ENCODE data around the gene LCLAT1. TPM values are rescaled to one million over a fixed set of nuclear protein-coding genes. Genes with fewer than 3 reads are reported as not detected.

LCLAT1 gene
- total RNA-seq, 2 donors from 2014 or later = 18.8 to 28.2 TPM

DNA sequence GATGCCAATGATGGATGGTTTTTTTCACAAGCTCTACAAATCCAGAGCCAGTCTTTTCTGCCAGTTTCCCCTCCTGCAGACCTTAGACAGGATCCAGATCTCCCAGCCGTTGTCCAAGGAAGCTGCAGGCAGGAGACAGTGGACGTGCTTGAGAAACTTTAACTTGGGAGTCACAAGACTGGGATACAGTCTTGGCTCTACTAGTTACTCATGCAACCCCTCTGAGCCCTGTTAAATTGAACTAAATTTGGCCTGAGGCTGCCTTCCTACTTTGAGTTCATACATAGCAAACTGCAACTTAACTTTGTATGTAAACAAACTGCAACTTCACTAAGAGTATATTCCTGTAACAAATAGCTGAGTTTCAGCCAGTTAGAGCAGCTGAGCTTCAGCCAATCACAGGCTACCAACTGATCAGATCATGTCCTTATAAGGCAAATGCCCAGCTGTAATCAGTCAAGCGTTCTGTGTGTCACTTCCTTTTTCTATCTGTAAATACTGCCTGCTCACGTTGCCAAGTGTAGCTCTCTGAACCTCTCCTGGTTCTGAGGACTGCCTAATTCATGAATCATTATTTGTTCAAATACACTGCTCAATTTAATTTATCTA, 219.3 kb downstream of the LCLAT1 start:
- Histone ChIP-seq H3K4me3 (no peak overlapping the region), H3K4me1 (replicated peaks) (no peaks in the 10 kb centered on the region), H3K27me3 (replicated peaks; ENCODE audit: insufficient read depth) (no peaks in the 10 kb centered on the region), H3K9me3 (no peaks in the 10 kb centered on the region), H3K36me3 (no peaks in the 10 kb centered on the region), H3K27ac (peak overlapping the region in 1 of 2 donors; percentile 36)
- no peak for TF ChIP-seq POLR2A (IDR thresholded peaks at IDR 0.05)
- peak; percentile 26 for TF ChIP-seq POLR2AphosphoS5 (IDR thresholded peaks at IDR 0.05)
- 36% methylated on average over 4 of the region's 4 CpGs for WGBS
- DNase-seq (ENCODE audit: low spot score) = no peak
- intact Hi-C loops (cut with DNase I) = no loop called here

DNA sequence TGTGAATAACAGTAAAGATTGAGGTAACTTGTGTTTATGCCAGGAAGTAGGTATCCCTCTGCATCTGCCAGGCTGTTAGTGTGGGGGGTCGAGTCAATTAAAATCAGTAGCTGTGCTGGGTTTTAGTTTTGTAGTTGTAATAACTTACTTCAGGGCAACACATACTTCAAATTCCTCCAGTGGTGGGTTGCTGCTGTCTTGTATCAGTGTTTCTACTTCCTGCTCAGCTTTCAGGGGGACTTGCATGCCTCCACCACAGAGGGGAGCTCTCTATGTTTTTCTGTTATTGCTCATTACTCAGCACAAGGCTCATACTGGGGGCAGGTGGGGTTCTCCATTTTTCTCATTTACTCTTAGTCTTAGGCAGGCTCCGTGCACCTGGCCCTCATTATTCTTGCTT, 223.4 kb downstream of the LCLAT1 start:
- DNase-seq (ENCODE audit: low spot score) = no peak

DNA sequence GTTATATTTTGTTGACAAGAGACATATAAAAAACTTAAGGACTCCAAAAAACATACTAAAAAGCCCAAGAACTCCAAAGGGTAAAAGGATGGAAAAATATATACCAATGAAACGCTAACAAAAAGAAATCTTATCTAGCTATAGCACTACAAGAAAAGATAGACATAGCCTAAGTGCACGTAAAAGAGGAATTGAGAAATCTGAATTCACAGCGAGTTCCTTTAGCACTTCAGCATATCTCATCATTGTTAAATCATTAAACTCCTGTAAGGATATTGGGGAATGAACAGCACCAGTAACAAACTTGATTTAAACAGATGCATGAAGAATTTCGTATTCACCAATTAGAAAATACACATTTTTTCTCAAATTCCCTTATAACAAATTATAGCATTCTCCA, 226.1 kb downstream of the LCLAT1 start:
- Histone ChIP-seq H3K4me3 (no peak overlapping the region), H3K9me3 (no peaks in the 10 kb centered on the region), H3K27ac (no peak overlapping the region), H3K36me3 (no peaks in the 10 kb centered on the region), H3K27me3 (replicated peaks; ENCODE audit: insufficient read depth) (no peaks in the 10 kb centered on the region), H3K4me1 (replicated peaks) (no peaks in the 10 kb centered on the region)
- 91% methylated on average over 4 of the region's 4 CpGs for WGBS
- intact Hi-C loops (cut with DNase I) = no loop called here
- TF ChIP-seq, protein P1, sequence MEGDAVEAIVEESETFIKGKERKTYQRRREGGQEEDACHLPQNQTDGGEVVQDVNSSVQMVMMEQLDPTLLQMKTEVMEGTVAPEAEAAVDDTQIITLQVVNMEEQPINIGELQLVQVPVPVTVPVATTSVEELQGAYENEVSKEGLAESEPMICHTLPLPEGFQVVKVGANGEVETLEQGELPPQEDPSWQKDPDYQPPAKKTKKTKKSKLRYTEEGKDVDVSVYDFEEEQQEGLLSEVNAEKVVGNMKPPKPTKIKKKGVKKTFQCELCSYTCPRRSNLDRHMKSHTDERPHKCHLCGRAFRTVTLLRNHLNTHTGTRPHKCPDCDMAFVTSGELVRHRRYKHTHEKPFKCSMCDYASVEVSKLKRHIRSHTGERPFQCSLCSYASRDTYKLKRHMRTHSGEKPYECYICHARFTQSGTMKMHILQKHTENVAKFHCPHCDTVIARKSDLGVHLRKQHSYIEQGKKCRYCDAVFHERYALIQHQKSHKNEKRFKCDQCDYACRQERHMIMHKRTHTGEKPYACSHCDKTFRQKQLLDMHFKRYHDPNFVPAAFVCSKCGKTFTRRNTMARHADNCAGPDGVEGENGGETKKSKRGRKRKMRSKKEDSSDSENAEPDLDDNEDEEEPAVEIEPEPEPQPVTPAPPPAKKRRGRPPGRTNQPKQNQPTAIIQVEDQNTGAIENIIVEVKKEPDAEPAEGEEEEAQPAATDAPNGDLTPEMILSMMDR (IDR thresholded peaks at IDR 0.05) = no peak
- no peak for TF ChIP-seq POLR2AphosphoS5 (IDR thresholded peaks at IDR 0.05)
- no peak for TF ChIP-seq POLR2A (IDR thresholded peaks at IDR 0.05)
- no peak for DNase-seq (ENCODE audit: low spot score)

More for the DNA sequence above, 223.4 kb downstream of the LCLAT1 start:
- no peak overlapping the region for H3K4me3 ChIP-seq
- H3K4me1 ChIP-seq (replicated peaks) = no peaks in the 10 kb centered on the region
- 98% methylated on average over 2 of the region's 2 CpGs for WGBS
- TF ChIP-seq POLR2A (IDR thresholded peaks at IDR 0.05) (no peak), POLR2AphosphoS5 (IDR thresholded peaks at IDR 0.05) (no peak)
- TF ChIP-seq, protein P1 (IDR thresholded peaks at IDR 0.05) = no peak
- no peak overlapping the region for H3K27ac ChIP-seq
- intact Hi-C loops (cut with DNase I) = no loop called here
- no peaks in the 10 kb centered on the region for H3K9me3 ChIP-seq
- H3K27me3 ChIP-seq (replicated peaks; ENCODE audit: insufficient read depth) = no peaks in the 10 kb centered on the region
- no peaks in the 10 kb centered on the region for H3K36me3 ChIP-seq

DNA sequence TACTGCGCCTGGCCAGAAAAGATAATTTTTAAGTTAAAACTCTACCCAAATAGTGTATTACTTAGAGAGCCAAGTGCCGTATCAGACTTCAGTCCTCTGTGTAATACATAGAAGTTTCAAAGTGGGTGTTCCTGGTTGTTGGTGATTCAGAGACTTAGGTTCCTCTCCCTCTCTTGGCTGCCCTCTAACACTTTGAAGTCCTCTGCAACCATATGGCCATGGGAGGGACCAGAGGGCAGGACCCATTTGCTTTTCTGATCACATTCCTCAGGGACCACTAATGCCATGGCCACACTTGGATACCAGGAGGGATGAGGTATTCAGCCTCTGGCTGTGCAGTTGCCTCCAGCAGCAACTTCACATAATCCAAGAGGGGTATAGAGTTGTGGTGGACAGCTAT, 228.7 kb downstream of the LCLAT1 start:
- no peak for DNase-seq (ENCODE audit: low spot score)
- no peaks in the 10 kb centered on the region for H3K9me3 ChIP-seq
- no peak overlapping the region for H3K27ac ChIP-seq
- intact Hi-C loops (cut with DNase I) = no loop called here
- no peaks in the 10 kb centered on the region for H3K27me3 ChIP-seq (replicated peaks; ENCODE audit: insufficient read depth)
- TF ChIP-seq, protein P1 (IDR thresholded peaks at IDR 0.05) = no peak
- TF ChIP-seq POLR2AphosphoS5 (IDR thresholded peaks at IDR 0.05) (no peak), POLR2A (IDR thresholded peaks at IDR 0.05) (no peak)
- H3K4me3 ChIP-seq = no peak overlapping the region
- 91% methylated on average over 2 of the region's 2 CpGs for WGBS
- H3K36me3 ChIP-seq = no peaks in the 10 kb centered on the region
- H3K4me1 ChIP-seq (replicated peaks) = no peaks in the 10 kb centered on the region

DNA sequence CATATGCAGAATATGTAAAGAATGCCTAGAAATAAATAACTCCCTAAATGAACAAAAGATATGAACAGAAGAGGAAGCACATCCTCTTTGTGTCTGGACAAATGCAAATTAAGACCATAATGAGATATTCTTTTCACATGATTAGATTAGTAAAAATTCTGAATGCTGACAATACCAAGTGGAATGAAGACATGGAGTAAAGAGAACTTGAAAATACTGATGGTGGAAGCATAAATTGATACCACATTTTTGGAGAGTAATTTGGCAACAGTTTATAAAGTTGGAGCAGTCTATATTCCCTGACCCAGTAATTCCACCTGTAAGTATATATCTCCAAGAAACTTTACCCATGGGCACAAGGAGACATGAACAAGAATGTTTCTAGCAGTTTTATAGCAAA, 230.2 kb downstream of the LCLAT1 start:
- Histone ChIP-seq H3K4me1 (replicated peaks) (no peaks in the 10 kb centered on the region), H3K9me3 (no peaks in the 10 kb centered on the region), H3K27me3 (replicated peaks; ENCODE audit: insufficient read depth) (no peaks in the 10 kb centered on the region), H3K36me3 (no peaks in the 10 kb centered on the region), H3K4me3 (no peak overlapping the region), H3K27ac (no peak overlapping the region)
- no peak for DNase-seq (ENCODE audit: low spot score)
- TF ChIP-seq, protein P1 (IDR thresholded peaks at IDR 0.05) = no peak
- TF ChIP-seq POLR2A (IDR thresholded peaks at IDR 0.05) (no peak), POLR2AphosphoS5 (IDR thresholded peaks at IDR 0.05) (no peak)
- intact Hi-C loops (cut with DNase I) = no loop called here

Data from prostate gland (tissue), 2 donors.